Bone marrow (tissue), 2 donors: Measurements from ENCODE around the gene CCNL2.

Source experiments
- DNase-seq, 2 donors: peaks; one replicate each; lab custom pipeline; 2025; lab: John Stamatoyannopoulos, UW

CCNL2 gene

DNA sequence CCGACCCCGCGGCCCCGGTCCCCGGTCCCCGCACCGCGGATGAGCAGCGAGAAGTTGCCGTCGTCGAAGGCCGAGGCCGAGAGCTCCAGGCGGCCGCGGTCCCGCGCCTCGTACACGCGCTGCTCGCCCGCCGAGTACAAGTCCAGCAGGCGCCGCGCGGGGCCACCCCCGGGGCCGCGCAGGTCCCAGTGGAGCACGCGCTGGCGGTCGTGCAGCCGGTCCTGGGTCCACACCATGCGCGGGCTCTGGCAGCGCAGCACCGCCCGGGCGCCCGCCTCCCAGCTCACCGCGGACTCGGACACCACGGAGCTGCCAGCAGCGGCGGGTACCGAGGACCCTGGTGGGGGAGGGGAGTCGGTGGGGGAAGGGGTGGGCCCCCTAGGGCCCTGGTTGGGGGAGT is 43.7 kb downstream of the CCNL2 start:
- DNase-seq, result no peak

DNA sequence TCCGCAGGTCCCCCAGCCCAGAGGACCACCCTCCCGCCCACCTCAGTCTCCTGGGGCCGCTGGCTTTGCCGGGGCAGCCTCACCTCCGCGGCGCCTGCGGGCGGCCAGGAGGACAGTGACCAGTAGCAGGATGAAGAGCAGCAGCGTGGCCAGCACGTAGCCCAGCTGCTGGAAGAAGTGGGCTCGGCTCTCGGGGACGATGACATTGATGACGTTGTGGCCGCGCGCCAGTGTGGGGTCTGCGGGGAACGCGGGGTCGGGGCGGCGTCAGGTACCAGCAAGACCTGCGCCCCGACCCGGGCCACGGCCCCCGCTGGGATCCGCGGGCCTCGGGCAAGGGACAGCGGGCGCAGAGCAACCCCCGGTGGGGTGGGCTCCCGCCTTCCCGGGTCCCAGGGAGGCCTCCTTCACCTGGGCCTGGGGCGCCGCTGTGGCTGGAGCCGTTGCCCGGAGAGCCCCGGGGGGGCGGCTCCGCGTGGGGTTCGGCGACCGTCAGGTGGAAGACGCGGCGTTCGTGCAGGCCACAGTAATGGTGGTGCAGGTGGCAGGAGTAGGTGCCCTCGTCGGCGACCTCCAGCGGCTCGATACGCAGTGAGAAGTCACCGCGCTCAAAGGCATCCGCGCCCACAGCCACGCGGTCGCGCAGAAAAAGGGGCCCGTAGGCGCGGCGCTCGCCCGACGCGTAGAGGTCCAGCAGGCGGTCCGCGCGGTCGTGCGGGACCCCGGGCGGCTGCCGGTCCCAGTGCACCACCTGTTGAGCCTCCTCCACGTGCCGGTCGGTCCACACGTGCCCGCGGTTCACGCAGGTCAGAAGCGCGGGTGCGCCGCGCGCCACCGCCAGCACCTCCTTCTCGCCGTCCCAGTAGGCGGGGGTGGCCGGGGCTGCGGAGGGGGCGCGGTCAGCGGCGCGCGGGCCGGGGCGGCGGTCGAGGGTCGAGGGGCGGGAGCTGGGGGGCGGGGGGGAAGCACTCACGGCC is 44.6 kb downstream of the CCNL2 start:
- no peak for DNase-seq

DNA sequence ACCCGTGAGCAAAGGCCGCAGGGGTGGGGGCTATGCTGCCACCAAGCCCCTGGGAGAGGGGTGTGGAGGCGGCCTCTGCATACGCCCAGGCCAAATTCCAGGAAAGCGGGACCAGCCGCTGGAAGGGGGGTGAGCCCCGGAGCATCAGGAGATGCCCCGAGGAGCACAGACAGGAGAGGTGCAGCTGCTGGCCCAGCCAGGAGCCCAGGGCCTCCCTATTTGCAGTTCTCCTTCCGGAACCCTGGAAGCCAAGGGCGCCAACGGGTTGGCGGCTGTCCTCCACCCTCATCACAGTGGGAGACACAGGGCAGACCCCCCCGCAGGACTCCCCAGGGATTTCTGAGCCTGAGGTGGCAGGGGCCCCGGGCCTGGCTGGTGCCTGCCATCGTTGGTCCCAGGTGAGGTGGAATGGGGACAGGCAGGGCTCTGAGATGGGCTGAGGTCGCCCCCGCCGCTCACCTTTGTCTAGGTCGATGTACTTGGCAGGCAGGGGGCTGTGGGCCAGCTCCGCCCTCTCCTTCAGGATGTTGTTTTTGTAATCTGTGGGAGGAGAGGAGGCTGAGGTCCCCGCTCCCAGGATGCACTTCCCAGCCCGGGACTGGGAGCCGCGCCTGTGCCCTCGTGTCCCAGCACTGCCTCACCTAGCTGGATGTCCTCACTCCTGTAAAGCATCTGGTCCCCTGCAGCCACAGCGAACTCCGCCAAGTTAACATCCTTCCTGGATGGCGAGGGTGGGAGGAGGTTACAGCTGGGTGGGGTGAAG is 45.6 kb downstream of the CCNL2 start:
- no peak for DNase-seq

DNA sequence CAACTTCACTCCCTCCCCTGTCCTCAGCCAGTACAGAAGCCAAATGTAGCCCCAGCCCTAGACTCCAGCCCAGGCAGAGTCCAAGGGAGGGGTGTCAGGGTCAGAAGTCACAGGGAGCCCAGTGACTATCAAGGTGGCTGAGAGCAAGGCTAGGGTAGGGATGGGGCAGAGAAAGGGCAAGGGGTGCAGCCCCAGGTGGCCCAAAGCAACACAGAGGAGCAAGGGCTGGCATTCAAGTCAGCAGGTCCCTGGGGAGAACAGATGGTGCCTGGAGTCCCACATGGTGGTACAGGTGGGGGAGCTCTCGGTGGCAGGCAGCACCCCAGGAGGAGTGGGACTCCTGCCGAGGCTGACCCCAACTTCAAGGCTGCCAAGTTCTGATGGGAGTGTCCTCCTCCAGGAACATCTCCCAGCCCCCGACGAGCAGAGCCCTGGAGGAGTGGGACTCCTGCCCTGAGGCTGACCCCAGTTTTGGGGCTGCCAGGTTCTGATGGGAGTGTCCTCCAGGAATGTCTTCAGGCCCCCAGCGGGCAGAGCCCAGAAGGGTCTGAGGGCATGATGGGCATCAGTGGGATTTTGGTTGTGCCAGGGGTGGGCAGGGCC is 46.2 kb downstream of the CCNL2 start:
- no peak for DNase-seq

- DNase-seq, result no peak
These were observed 47.4 kb downstream of the CCNL2 start for GRCh38 chr1:1351511-1352427.

DNA sequence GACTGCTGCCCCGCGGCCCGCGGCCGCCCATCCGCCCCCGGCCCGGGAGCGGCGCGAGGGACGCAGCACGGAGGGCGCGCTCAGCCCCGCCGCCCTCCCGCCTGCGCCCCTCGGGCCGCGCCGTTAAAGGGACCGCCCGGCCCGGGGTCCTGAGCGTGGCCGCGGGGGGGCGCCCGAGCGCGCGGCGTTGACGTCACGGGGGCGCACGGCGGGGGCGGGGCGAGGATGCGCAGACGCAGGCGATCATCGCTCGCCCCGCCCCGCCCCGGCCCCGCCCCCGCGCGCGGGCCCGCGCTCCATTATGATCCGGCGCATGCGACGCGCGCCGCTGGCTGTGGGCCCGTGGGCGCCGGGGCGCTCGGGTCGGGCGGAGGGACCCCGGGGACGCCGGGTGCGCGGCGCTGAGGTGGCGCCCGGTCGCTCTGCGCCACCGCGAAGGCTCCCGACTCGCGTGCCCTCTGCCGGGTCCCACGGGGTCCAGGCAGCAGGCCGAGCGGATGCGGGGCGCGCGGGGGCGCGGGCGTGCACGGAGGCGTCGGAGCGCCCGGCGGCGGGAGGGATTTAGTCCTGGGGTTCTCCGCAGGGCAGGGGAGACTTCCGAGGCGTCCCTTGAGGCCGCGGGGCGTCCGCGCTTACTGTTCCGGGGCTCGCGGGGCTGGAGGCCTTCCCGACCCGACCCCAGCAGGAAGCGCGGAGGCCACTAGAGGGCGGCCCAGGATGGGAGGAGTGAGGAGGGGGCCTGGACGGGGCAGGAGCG is 49.7 kb downstream of the CCNL2 start, which contains the start of gene DVL1:
TSS of gene DVL1 (minus strand) at position 163 of the 757 bp plus-strand sequence. CDS start 353 bp downstream, outside the sequence.
- peak in 1 of 2 donors; percentile 56 for DNase-seq

DNA sequence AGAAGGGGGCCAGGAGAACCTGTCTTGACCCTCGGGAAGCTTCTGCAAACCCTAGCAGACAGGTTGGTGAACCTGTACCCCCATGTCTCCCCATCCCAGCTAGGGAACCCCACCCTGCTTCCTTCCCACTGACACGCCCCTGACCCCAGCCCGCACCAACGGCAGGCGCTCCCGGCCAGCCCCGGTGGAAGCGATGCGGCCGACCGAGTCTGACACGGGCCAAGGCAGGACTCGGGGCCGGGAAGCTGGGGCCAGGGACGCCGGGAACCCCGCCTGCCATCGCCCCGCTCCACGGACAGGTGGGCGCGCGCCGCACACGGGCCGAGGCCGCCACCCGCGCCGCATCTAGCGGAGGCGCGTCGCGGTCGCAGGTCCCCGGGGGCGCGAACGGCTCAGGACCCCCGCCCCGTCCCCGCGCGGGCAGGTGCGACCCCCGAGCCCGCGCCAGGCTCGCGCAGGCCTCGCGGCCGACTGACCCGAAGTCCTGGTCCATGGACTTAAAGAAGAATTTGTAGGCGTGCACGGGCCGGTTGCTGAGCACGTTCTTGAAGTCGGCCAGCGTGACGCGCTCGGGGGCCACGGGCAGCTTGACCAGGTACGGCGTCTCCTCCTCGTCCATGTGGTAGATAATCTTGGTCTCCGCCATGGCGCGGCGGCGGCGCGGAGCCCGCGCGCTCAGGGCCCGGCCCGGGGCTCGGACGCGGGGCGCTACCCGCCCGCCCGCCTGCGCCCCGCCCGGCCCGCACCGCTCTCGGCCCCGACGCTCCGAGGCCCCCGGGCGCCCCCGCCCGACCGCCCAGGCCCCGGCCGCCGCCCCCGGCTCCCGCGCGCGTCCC is 50.5 kb downstream of the CCNL2 start:
- peak in 1 of 2 donors; percentile 52 for DNase-seq

DNA sequence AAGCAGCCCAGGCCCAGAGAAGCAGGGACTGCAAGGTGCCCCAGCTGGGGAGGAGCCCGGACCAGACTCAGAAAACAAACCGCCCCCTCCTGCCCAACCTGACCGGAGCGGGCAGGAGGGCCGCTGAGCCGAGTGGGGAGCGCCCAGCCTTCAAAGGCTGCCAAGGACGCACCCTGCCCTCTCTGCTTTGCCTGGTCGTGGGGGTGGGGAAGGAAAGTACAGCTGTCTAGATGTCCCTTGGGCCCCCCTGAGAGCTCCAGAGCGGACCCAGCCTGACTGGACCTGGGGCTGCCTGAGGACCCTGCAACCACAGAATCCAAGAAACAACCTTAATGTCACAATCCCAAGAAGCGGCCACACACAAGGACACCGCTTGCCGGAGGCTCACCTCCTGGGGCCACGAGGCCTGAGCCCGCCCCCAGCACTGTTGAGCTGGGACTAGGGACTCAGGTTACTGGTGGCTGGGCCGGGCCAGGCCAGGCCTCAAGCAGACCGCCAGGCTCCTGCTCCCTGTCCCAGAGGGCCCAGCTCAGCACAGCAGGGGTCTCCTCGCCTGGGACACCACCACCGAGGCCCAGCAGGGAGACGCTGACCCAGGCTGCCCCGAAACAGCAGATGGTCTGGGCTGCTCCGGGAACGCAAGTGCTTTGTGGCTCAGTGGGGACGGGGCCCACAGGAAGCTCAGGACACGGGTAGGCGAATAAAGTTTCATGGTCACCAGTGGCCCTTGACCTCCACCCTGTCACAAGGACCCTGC is 51.3 kb downstream of the CCNL2 start:
- no peak for DNase-seq

DNA sequence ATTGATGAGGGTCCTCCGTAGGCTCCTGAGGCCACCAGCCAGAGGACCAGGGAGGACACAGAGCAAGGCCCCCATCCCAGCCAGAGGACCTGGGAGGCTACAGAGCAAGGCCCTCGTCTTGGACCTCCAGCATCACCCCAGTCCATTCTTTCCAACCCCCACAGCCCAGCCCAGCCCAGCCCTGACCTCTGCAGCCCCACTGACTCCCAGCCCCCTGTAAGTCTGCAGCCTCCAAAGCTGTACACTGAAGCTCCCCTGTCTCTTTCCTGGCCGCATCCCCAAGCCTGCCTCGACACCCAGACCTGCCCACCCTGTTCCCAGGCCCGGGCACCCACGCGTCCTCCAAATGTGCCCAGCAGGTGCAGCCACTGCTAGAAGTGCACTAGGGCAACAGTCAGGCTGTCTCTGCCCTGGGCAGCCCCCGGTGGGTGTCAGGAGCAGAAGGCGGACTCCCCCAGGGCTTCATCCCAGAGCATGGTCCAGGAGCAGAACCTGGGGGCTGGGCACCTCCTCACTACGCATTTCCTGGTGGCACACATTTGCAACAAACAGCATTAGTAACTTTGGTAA is 52.0 kb downstream of the CCNL2 start:
- no peak for DNase-seq

DNA sequence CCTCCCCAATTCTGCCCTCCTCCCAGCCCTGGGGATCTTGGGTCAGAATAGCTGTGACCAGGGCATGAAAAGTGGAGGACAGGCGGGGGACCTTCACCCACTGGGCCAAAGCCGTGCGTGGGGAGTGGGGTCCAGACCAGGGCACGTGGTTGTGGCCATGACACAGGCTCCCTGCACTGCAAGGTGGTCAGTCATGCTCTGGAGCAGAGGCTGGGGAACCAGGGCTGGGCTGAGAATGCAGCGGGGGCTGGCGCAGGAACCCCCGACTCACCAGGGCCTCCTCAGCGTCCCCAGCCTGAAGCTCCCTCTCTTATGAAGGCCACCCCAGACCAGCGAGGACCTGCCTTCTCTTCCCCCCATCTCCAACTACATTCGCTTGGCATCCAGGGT is 52.6 kb downstream of the CCNL2 start:
- DNase-seq, result no peak

GRCh38 chr1:1345860-1346500 is 53.2 kb downstream of the CCNL2 start:
- DNase-seq, result no peak

DNA sequence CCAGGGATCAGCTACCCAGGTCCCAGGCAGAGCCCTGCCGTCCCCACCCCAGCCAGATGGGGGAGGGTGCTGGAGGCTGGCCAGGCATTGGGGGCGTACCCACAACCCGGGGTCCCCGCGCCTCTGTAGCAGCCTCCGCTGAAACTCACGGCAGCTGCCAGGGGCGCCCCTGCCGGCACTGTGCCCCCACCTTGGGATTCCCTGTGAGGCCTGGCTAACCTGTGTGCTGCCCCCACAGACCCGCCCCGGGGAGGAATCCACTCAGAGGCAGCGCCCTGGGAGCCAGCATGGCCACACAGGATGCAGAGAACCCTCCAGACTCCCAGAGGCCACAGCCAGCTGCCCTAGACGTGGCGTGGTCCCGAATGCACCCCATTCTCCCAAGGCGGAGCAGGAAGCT is 53.8 kb downstream of the CCNL2 start:
- DNase-seq, result no peak

GRCh38 chr1:1344655-1345361 is 54.3 kb downstream of the CCNL2 start:
- DNase-seq, result peak in 1 of 2 donors; percentile 51

- no peak for DNase-seq
These were observed 55.2 kb downstream of the CCNL2 start for GRCh38 chr1:1343811-1344421.

GRCh38 chr1:1342584-1343115 is 56.5 kb downstream of the CCNL2 start:
- no peak for DNase-seq

- no peak for DNase-seq
These were observed 57.0 kb downstream of the CCNL2 start for GRCh38 chr1:1342061-1342562.
